ENCODE results near the gene HAS3.
"Not testable (repeated sequence)": the region's sequence is repeated elsewhere in the genome, so short reads cannot be mapped to it uniquely, and the experiment has no call there.

Gene HAS3

GRCh38 chr16:69149621-69150020 is 44.2 kb downstream of the HAS3 start:
- DNase-seq (ENCODE audit: low spot score): not testable (repeated sequence)

- DNase-seq (ENCODE audit: low spot score): peak; percentile 69
These were observed 44.9 kb downstream of the HAS3 start for GRCh38 chr16:69150146-69150865.

- no peak for DNase-seq (ENCODE audit: low spot score)
These were observed 51.7 kb downstream of the HAS3 start for GRCh38 chr16:69157196-69157595.

- no peak for DNase-seq (ENCODE audit: low spot score)
These were observed 54.7 kb downstream of the HAS3 start for GRCh38 chr16:69160192-69160591.

GRCh38 chr16:69165584-69165983 is 60.1 kb downstream of the HAS3 start:
- DNase-seq (ENCODE audit: low spot score): no peak

GRCh38 chr16:69166221-69166833 is 60.9 kb downstream of the HAS3 start:
- DNase-seq (ENCODE audit: low spot score): peak; percentile 28

- DNase-seq (ENCODE audit: low spot score): no peak
These were observed 61.8 kb downstream of the HAS3 start for GRCh38 chr16:69166946-69167930.

Measured in RKO (cell line).